Neural crest cell (in vitro differentiated cells): Measurements from ENCODE around the gene RER1. TPM values are rescaled to one million over a fixed set of nuclear protein-coding genes. Genes with fewer than 3 reads are reported as not detected.

ENCODE experiments used
- DNase-seq: peaks from one replicate; pipeline ENCODE4 v3.0.0; 2021; ENCODE audit warnings: low read depth, mixed read lengths, low spot score
- H3K27ac Mint-ChIP-seq: one replicate; pipeline ENCODE4 v1.8.0; 2021; ENCODE audit warnings: mild to moderate bottlenecking, mixed read lengths; ENCODE audit not compliant: unreplicated experiment
- H3K27me3 Mint-ChIP-seq: 2 replicates; pipeline ENCODE4 v1.8.0; 2021; ENCODE audit warnings: low read depth, mild to moderate bottlenecking, mixed read lengths
- H3K36me3 Mint-ChIP-seq: 2 replicates; pipeline ENCODE4 v1.8.0; 2021; ENCODE audit warnings: low read depth, mild to moderate bottlenecking, mixed read lengths
- H3K4me1 Mint-ChIP-seq: 2 replicates; pipeline ENCODE4 v1.8.0; 2021; ENCODE audit warnings: mixed read lengths
- H3K4me3 Mint-ChIP-seq: one replicate; pipeline ENCODE4 v1.8.0; 2021; ENCODE audit warnings: mild to moderate bottlenecking, mixed read lengths
- H3K9me3 Mint-ChIP-seq: 2 replicates; pipeline ENCODE4 v1.8.0; 2021; ENCODE audit warnings: mixed read lengths
- CTCF ChIP-seq: fragments of 200-600 bp; sonication (generic); conservative IDR thresholded peaks from 2 replicates; pipeline ENCODE4 v1.5.0; 2021; ENCODE audit warnings: antibody characterized with exemption, mild to moderate bottlenecking
- total RNA-seq: library from RNA; stranded (reverse); gene quantifications from 2 replicates; pipeline ENCODE4 v1.2.1, GENCODE V29; 2021

RER1 gene
- total RNA-seq, 1 donor from 2014 or later: 108 TPM

- Mint-ChIP-seq H3K27ac (no peak overlapping the region), H3K27me3 (no peaks in the 10 kb centered on the region), H3K9me3 (no peaks in the 10 kb centered on the region), H3K4me1 (no peaks in the 10 kb centered on the region), H3K4me3 (peak overlapping the region; percentile 27), H3K36me3 (no peaks in the 10 kb centered on the region)
- no peak for TF ChIP-seq CTCF
- DNase-seq: no peak
Observed at GRCh38 chr1:2376261-2376741, 15.3 kb upstream of the RER1 start.

- Mint-ChIP-seq H3K4me3 (peak overlapping the region; percentile 27), H3K36me3 (no peaks in the 10 kb centered on the region), H3K27me3 (no peaks in the 10 kb centered on the region)
Observed at GRCh38 chr1:2376931-2377672, 14.5 kb upstream of the RER1 start.

GRCh38 chr1:2377751-2378440 lies 13.7 kb upstream of the RER1 start:
- no peak for DNase-seq
- Mint-ChIP-seq H3K4me3 (no peak overlapping the region), H3K36me3 (no peaks in the 10 kb centered on the region), H3K27me3 (no peaks in the 10 kb centered on the region), H3K9me3 (no peaks in the 10 kb centered on the region), H3K4me1 (no peaks in the 10 kb centered on the region), H3K27ac (no peak overlapping the region)
- no peak for TF ChIP-seq CTCF

More at GRCh38 chr1:2376931-2377672, 14.5 kb upstream of the RER1 start:
- H3K4me1 Mint-ChIP-seq: no peaks in the 10 kb centered on the region
- no peak for DNase-seq
- no peaks in the 10 kb centered on the region for H3K9me3 Mint-ChIP-seq
- no peak for TF ChIP-seq CTCF
- H3K27ac Mint-ChIP-seq: no peak overlapping the region

GRCh38 chr1:2378441-2378851 lies 13.2 kb upstream of the RER1 start:
- Mint-ChIP-seq H3K27ac (peak overlapping the region; percentile 50), H3K27me3 (no peaks in the 10 kb centered on the region), H3K9me3 (no peaks in the 10 kb centered on the region), H3K4me1 (no peaks in the 10 kb centered on the region), H3K36me3 (no peaks in the 10 kb centered on the region), H3K4me3 (no peak overlapping the region)
- no peak for TF ChIP-seq CTCF
- no peak for DNase-seq

GRCh38 chr1:2378956-2379732 lies 12.5 kb upstream of the RER1 start:
- H3K27ac Mint-ChIP-seq: no peak overlapping the region
- no peaks in the 10 kb centered on the region for H3K36me3 Mint-ChIP-seq
- no peaks in the 10 kb centered on the region for H3K4me1 Mint-ChIP-seq
- no peak for DNase-seq
- no peaks in the 10 kb centered on the region for H3K9me3 Mint-ChIP-seq
- no peak for TF ChIP-seq CTCF
- no peaks in the 10 kb centered on the region for H3K27me3 Mint-ChIP-seq
- peak overlapping the region; percentile 67 for H3K4me3 Mint-ChIP-seq
